HG03469 (cell line): ENCODE results near the gene MNT.

Experiments
- ATAC-seq: cut with Tn5 transposase; IDR thresholded peaks from one replicate; pipeline ENCODE4 v1.9.1; 2021; ENCODE audit warnings: mild to moderate bottlenecking, moderate library complexity, moderate number of reproducible peaks; ENCODE audit not compliant: unreplicated experiment

Gene MNT

DNA sequence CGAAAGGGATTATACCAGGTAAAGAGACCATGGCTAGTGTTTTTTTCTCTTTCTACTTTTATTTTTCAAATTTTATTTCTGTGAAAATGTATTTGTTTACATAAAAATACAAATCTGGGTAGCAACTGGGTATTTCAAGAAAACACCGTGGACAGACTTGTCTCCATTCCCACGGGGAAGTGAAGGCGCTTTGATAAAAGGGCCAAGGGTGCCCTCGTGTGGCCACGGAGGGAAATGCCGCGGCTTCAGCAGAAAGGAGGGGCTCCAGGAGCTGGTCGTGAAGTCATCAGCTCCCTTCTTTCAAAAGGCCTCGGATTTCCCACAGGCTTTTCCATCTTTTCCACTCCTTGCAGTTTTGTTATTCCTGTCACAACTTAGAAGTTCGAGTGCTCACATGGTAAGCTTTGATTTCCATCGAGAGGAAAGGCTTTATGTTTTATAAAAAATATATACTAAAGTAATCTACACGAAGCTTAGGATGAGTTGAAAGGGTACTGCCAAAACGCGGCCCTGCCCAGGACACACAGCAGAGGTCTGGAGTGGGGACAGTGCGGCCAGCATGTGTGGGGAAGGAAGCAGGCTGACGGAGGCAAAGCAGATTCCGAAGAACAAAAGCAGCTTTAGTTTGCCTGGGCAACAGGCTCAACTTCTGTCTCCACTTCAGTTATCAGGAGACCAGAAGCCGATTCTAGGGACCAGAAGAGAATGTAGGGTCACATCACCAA lies 15.3 kb upstream of the MNT start:
- ATAC-seq = no peak

DNA sequence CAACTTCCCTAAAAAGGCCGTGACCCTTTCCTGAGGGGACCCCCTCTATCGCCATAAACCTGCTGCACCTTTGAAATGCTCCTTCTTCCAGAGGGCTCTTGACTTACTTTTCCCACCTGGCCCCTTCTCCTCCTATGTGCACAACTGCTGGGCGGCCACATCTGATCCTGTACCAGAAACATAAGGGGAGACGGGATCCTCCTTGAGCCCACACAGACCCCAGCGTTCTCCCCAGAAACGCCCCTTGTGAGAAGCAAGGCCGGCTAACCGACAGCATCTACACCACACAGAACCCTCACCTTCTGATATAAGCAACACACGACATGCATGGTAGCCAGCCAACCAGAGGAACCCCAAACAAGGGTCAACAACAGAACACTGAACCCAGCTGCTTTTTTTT lies 14.2 kb upstream of the MNT start:
- ATAC-seq = no peak

- ATAC-seq = no peak
These were observed 13.7 kb upstream of the MNT start for GRCh38 chr17:2414446-2415064.

- ATAC-seq = no peak
These were observed 11.7 kb upstream of the MNT start for GRCh38 chr17:2412561-2413021.

GRCh38 chr17:2410951-2411350 lies 10.1 kb upstream of the MNT start:
- no peak for ATAC-seq

DNA sequence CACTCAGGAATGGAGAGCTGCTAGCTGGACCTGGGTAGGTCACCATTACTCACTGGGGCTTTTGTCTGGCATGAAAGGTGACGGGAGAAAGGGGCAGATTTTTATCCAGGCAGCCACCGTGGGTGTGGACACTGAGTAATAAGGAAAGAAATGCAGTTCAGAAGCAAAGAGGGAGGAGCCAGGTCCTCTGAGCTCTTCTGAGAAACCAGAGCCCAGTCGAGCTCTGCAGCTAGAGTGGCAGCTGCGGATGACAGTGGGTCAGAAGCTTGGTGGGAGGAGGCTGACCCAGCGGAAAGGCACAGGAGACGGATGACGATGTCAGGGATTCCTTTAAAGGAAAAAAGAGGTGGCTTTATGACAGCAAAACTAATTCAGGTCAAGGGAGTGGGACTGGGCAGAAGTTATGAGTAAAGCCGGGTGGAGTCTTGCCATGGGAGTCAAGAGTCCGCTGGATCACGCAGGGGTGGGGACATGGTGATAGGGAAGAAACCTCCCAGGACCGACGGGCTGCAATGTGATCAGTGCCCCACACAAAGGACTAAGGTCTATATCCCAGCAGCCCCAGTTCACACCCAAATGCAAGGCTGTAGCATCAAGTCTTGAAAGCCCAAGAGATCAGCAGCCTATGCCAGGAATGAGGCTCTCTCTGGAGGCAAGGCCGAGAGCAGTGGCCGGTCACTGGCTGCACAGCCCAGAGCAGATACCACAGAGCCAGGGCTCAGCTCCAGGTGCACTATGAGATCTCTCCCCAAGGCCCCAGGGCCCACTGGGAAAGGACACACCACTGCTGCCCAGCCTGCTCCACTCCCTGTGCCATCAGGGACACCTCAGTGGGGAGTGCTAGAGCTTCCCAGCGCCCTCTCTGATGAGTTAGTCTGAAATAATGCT lies 6.3 kb upstream of the MNT start:
- no peak for ATAC-seq

GRCh38 chr17:2406271-2406902 lies 5.5 kb upstream of the MNT start:
- no peak for ATAC-seq

DNA sequence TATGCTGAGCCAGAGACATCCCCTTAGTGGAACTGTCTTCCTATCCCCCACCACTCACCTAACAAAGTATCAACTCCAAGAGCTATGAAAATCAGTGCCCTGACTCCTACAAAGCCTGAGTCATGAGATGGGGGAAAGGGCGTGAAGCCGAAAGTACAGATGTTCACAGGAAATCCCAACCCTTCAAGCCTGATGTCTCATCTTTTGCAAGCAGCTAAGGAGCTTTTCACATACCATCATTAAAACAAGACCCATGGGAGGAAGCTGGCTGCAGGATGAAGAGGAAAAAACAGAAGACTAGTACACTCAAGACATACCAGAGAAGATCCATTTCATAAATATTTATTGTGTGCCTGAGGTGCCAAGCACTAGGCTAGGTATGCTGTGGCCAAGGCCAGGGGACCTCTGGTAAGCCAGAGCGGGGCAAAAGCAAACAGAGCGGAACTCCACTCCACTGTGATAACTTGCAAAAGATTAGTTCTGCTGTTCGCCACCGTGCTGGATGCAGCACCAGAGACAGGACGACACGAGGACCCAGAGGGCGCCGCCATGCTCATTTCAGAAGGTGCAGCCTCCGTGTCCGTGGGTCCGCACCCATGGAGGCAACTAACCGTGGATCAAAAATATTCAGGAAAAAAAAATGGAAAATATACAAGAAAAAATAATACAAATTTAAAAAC lies 4.5 kb upstream of the MNT start:
- no peak for ATAC-seq

GRCh38 chr17:2403044-2403443 lies 2.2 kb upstream of the MNT start:
- ATAC-seq = no peak

GRCh38 chr17:2402544-2402943 lies 1.7 kb upstream of the MNT start:
- no peak for ATAC-seq

GRCh38 chr17:2401426-2402221 lies 764 bp upstream of the MNT start:
- ATAC-seq = peak; percentile 26

DNA sequence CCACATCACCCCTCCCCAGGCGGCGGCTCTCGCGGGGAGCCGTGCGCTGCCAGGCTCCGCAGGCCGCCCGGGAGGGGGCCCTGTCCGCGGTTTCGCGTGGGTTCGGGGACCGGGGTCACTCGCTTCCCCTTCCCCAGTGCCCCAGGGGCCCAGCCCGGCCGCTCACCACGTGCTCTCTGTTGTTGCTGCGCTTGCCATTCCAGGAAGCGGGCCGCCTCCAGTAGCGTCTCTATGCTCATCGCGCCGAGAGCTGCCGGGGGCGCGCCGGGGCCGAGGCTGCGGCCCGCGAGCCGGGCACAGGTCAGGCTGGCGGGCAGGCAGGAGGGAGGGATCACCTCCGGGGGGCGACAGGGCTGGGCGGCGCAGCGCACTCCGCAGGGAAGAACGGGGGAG lies 390 bp downstream of the MNT start:
- no peak for ATAC-seq

DNA sequence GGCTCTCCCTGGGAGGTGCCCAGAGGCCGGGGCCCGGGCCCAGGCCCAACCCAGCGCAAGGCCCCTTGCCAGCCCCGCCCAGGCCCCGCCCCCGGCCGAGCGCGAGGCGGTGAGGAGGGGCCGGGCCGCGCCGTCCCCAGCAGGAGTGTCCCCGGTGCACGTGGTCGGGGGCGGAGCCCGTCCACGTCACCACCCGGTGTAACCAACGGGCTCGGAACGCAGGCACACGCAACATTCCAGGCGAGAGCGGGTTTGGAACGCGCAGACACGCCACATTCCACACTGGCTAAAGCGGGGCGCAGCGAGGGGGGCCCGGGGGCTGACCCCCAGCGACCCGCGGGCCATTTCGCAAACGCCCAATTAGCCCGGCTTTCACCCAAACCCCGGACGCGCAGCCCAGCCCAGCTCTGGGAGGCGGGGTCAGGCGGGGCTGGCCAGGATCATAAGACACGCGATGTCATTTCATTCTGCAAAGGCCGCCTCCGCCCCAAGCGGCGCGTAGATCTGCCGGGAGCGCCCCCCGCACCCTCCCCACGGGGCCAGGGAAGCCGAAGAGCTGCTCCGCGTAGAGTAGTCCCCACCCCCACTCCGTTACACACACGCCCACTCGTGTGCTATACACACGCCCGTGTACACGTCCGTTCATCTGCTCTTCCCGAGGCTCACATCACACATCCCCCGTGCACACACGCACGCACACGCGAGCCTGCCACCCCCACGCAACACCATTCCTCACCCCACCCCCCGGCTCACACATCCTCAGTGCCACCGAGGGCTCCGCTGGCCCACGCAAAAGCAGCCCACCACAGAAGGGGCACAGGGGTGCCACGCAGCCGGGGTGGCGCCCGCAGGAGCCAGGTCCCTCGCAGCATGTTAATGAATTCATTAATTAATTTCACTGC lies 1.0 kb downstream of the MNT start:
- ATAC-seq = peak; percentile 26

DNA sequence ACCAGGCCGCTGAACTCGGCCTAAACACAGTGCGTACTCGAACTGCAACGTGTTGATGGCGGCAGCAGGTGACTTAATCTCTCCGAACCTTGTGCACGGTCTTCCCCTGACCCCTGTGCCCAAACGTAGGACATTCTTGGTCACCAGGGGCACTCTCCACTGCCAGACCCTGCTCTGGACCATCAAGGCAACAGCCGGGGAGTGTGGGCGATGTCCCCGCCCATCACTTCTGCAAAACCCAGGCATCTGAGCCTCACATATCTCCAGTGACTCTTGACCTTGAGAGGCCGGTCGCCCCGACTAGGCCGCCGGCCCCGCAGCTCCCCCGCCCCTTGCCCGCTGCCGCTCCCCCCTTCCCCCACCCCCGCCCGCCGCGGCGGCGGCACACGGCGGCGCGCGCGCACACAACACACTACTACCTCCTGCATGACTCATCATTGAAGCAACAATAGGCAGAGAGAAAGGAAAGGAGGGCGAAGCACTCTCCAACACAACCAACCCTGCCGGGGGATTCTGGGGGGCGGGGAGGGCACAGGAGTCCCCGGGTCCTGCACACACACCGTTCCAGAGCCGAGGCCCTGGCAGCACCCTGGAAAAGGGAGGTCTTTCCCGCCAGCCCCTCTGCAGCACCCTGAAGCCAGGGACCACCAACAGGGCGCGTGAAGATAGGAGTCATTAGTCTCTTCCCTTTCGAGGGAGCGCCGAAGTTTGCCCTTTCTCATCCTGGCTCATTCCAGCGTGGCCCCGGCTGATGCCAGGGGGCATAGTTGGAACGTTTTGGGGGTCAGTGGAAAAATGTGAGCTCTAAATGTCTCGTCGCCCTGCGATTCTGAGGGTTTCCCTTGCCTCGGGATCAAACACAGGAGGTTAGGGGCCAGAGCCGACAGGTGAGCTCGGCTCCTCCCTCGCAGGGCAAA lies 1.9 kb downstream of the MNT start:
- no peak for ATAC-seq

GRCh38 chr17:2398182-2398581 lies 2.7 kb downstream of the MNT start:
- no peak for ATAC-seq

GRCh38 chr17:2397247-2398171 lies 3.4 kb downstream of the MNT start:
- no peak for ATAC-seq
